C4-2B (cell line): ENCODE results near the gene OR13J1.
A peak's percentile ranks its signal among the peaks of the same experiment; 100 is the strongest.

Source experiments
- H3K27ac ChIP-seq: fragments of 450-650 bp; 2 replicates; pipeline ENCODE4 v1.5.1; 2017
- ZFX ChIP-seq: fragments of 450-650 bp; IDR thresholded peaks from 2 replicates; pipeline ENCODE4 v1.6.1; 2017
- TF ChIP-seq, protein P1 (sequence below): fragments of 450-650 bp; conservative IDR thresholded peaks from 2 replicates; pipeline ENCODE4 v1.5.1; 2017; ENCODE audit warnings: mild to moderate bottlenecking

OR13J1 gene

DNA sequence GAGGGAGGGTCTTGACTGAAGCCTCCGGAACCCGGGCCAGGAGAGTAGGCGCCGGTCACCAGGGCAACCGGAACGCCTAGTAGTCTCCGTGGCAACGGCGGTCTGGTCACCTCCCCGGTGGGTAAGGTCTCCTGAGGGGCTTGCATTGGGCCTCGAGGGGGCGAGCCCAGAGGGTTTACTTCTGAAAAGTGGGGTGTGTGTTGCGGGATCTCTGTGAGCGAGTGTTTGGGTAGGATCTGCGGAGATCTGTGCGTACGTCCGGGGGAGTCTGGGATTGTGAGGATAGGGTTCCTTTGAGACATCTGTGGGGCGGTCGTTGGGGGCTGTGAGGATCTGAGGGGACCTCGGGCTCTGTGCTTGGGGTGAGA is 41.5 kb downstream of the OR13J1 start, which contains the start of gene FAM221B:
TSS of gene FAM221B (minus strand) at position 17 of the 368 bp plus-strand sequence. CDS start 2,571 bp downstream, outside the sequence.
- TF ChIP-seq ZFX, result no peak
- TF ChIP-seq, protein P1, sequence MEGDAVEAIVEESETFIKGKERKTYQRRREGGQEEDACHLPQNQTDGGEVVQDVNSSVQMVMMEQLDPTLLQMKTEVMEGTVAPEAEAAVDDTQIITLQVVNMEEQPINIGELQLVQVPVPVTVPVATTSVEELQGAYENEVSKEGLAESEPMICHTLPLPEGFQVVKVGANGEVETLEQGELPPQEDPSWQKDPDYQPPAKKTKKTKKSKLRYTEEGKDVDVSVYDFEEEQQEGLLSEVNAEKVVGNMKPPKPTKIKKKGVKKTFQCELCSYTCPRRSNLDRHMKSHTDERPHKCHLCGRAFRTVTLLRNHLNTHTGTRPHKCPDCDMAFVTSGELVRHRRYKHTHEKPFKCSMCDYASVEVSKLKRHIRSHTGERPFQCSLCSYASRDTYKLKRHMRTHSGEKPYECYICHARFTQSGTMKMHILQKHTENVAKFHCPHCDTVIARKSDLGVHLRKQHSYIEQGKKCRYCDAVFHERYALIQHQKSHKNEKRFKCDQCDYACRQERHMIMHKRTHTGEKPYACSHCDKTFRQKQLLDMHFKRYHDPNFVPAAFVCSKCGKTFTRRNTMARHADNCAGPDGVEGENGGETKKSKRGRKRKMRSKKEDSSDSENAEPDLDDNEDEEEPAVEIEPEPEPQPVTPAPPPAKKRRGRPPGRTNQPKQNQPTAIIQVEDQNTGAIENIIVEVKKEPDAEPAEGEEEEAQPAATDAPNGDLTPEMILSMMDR, result no peak
- peak within 1 kb of the TSS; percentile 70 for H3K27ac ChIP-seq

- H3K27ac ChIP-seq, result no peak overlapping the region
- TF ChIP-seq, protein P1, result no peak
- no peak for TF ChIP-seq ZFX
Observed at GRCh38 chr9:35827486-35827885, 42.7 kb downstream of the OR13J1 start.

DNA sequence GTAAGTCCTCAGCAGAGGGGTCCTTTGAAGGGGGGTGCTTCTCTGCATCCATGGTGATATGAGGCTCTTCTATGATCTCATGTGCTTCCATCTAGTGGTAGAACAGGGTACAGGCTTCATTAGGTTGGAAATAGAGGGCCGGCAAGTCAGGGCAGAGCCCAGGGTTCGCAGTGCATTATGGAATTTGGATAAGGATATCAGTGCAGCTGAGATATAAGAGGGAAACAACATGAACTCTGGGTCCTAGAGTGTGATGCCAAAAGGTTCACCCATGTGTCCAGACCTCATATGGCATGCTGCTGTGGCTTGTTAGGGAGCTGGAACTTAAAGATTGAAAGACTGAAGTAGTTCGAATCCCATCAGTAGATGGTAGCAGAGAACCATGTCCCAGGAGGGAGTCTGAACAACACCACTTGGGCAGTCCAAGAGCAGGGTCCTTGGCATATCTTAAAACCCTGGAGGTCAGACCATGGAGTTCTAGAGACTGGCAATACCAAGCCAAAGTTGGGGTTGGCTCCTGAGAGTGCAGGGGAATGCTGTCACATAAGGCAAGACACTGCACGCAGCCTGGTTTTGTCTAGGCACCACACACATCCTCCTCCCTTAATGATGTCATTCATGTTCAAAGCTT is 44.0 kb downstream of the OR13J1 start:
- TF ChIP-seq ZFX, result no peak
- TF ChIP-seq, protein P1, result peak; percentile 86
- H3K27ac ChIP-seq, result no peak overlapping the region

DNA sequence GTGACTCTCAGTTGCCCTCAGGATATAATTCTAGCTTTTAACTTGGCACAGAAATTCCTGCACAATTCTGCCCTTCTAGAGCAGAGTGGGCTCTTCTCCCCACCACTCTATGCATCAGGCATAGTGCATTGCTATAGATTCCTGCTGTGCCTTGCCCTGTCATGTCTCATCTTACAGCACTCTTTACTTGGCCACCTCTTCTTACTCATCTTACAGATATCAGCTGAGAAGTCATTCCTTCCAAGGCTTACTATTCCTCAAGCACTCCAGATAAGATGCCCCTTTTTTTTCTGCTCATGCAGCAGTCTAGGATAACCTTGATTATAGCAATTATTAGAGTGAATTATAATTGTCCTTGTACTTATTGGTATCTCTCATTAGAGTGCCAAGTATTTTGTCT is 47.3 kb downstream of the OR13J1 start:
- TF ChIP-seq ZFX, result no peak
- TF ChIP-seq, protein P1, result no peak
- no peak overlapping the region for H3K27ac ChIP-seq

GRCh38 chr9:35820076-35820475 is 50.1 kb downstream of the OR13J1 start:
- TF ChIP-seq ZFX, result no peak
- TF ChIP-seq, protein P1, result no peak
- no peak overlapping the region for H3K27ac ChIP-seq
